ELR (cell line): ENCODE measurements around the gene TRPT1.

Experiments used
- DNase-seq: peaks from one replicate; pipeline ENCODE4 v3.0.0-alpha.2; 2015; ENCODE audit warnings: low read depth

The TRPT1 gene

DNA sequence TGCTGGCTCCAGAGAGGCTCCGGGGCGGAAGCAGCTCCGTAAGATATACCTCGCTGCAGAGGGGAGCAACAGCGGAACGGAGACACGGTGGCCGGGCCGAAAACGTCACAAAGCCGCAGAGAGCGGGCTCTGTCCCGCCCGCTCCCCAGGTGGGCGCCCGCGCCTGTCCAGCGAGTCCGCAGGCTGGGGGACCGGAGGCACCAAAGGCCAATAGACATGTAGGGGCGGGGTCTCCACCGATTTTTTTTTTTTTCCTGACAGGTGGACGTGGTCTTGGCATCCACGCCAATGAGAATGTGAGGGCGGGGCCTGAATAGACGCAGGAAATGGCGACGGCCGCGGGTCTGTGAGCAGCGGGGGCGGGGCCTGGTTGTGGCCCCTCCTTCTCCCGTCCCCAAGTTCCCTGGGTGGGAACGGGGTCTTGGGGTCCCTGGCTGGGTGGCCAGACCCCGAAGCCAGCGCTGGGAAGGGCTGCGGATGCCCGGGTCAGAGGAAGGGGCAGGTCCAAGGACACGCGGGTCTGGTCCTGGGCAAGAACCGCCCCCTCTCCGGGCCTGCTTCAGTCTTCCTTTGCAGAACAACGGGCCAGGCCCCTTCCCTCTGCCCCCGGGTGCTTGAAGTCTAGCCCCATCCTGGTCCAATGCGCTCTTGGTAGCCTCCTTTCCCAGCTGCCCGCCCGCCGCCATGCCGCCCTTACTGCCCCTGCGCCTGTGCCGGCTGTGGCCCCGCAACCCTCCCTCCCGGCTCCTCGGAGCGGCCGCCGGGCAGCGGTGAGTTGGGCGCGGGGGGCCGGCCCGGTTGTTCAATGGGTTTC is 4.4 kb upstream of the TRPT1 start, which contains the start of gene DNAJC4:
TSS of gene DNAJC4 (plus strand) at position 378 of the 814 bp plus-strand sequence. CDS start at position 685, 307 bp downstream.
- DNase-seq: peak; percentile 92

GRCh38 chr11:64229744-64230170 is 3.8 kb upstream of the TRPT1 start:
- no peak for DNase-seq

DNA sequence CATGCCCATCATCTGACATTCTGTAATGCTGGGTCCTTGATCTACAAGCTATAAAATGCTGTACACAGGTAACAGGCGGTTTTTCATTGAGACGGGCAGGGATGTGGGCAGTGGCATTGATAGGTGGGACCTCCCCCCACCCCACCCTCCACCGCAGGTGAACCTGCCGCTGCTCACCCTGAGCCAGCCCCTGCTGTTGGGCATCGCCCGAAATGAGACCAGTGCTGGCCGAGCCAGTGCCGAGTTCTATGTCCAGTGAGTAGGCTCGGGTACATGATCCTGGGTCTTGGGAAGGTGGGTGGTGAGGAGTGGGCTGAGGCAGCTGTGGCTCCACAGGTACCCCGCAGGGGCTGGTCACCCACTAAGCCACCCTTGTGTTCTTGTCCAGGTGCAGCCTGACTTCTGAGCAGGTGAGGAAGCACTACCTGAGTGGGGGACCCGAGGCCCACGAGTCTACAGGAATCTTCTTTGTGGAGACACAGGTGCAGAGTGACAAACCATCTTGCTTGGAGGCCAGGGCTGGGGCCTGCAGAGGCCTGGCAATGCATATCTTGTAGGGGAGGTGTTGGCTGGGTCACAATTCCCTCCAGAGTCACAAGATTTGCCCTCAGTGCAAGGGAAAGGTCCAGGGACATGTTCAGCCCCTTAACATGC is 3.2 kb upstream of the TRPT1 start:
- no peak for DNase-seq

- no peak for DNase-seq
These were observed 1.5 kb upstream of the TRPT1 start for GRCh38 chr11:64227405-64227956.

- peak; percentile 30 for DNase-seq
These were observed 593 bp upstream of the TRPT1 start for GRCh38 chr11:64226507-64227051.

GRCh38 chr11:64224891-64225607 is 937 bp downstream of the TRPT1 start:
- DNase-seq: peak; percentile 22

DNA sequence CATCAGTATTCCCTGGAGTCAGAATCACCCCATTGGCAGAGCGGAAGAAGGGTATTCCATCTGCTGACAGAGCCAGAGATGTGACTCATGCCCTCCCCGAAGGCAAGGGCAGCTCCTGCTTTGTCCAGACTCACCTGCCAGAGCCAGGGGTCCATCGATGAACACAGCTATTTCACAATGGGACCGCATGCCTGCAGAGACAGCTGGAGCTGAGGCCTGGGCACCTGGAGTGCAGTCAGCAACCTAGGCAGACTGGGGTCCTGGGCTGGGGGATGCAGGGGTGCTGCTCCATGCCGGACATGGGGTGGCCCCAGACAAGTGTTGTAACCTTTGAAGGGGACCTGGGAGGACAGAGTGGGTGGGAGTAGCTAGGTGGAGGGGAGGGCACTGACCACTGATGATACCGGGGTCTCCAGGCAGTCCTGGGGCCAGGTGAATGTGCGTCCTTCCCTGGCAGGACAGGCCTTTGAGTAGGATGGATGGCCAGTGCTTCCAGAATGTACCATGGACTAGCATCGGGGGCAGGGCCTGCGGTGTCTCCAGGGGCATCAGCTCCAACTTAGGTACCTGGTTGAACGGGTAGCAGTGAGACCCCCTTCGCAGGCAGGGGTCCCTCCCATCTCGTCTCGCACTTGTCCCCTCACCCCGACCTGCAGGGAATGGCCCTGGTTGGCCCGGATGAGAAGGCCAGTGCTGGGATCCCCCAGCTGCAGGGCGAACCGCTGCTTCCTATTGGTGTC is 1.7 kb downstream of the TRPT1 start:
- DNase-seq: peak; percentile 60

DNA sequence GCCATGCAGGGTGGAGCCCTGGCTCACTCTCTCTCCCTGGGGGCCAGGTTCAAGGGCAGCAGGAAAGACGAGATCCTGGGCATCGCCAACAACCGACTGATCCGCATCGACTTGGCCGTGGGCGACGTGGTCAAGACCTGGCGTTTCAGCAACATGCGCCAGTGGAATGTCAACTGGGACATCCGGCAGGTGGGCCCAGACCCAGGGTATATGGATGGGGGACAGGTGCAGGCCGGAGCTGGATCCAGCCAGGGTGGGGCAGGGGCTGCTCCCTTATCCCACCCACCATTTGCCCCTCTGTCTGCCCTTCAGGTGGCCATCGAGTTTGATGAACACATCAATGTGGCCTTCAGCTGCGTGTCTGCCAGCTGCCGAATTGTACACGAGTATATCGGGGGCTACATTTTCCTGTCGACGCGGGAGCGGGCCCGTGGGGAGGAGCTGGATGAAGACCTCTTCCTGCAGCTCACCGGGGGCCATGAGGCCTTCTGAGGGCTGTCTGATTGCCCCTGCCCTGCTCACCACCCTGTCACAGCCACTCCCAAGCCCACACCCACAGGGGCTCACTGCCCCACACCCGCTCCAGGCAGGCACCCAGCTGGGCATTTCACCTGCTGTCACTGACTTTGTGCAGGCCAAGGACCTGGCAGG is 2.9 kb downstream of the TRPT1 start:
- DNase-seq: no peak

- no peak for DNase-seq
These were observed 3.4 kb downstream of the TRPT1 start for GRCh38 chr11:64222651-64223000.

GRCh38 chr11:64220798-64221197 is 5.2 kb downstream of the TRPT1 start:
- no peak for DNase-seq

DNA sequence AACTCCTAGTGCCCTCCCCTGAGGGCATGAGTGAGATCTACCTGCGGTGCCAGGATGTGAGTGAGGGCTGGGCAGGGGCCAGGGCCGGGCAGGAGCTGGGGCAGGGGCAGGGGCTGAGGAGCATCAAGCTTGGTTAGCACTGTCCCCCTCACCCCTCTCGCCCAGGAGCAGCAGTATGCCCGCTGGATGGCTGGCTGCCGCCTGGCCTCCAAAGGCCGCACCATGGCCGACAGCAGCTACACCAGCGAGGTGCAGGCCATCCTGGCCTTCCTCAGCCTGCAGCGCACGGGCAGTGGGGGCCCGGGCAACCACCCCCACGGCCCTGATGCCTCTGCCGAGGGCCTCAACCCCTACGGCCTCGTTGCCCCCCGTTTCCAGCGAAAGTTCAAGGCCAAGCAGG is 5.7 kb downstream of the TRPT1 start:
- DNase-seq: no peak

DNA sequence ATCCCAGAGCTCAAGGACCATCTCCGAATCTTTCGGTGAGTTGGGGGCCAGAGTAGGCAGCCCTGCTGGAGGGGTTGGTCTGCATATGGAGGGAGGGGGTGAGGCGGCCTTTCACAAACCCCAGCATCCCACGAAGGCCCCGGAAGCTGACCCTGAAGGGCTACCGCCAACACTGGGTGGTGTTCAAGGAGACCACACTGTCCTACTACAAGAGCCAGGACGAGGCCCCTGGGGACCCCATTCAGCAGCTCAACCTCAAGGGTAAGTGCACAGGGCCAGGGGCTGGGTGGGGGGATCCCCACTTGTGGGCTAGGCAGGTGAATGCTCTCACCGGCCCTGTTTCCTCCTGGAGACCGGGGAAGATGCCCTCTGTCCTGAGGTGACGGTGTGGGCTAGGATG is 6.2 kb downstream of the TRPT1 start:
- no peak for DNase-seq

- DNase-seq: no peak
These were observed 6.7 kb downstream of the TRPT1 start for GRCh38 chr11:64219354-64219684.

DNA sequence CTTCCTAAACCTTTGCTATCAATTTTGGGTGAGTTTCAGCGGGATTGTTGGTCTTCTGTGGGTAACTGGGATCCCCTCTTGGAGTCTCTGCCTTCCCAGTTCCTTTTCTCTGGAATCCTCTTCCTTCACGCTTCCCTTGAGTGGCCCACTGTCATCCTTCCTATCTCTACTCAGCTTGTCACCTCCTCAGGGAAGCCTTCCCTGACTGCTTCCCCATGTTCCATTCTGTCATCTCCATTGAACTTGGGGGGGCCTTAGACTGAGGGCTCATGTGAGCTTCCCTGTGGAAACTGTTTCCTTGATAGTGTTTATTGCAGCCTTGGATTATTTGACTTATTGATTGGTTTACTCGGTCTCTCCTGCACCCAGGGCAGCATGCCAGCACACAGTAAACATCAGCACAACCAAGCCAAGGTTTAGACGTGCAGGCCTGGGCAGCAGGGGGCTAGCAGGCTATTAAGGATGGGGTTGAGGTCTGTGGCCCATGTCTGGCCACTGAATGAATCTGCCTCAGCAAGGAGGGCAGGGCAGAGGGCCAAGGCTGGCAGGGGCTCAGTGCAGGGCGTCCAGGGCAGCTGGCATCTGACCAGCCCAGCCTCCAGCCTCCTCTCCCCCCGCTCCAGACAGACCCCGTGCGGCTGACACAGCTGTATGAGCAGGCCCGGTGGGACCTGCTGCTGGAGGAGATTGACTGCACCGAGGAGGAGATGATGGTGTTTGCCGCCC is 7.2 kb downstream of the TRPT1 start:
- no peak for DNase-seq

GRCh38 chr11:64216879-64217278 is 9.1 kb downstream of the TRPT1 start:
- DNase-seq: no peak

GRCh38 chr11:64211181-64211872 is 14.7 kb downstream of the TRPT1 start:
- DNase-seq: no peak

GRCh38 chr11:64210301-64211020 is 15.5 kb downstream of the TRPT1 start:
- DNase-seq: no peak

GRCh38 chr11:64209563-64209843 is 16.5 kb downstream of the TRPT1 start:
- no peak for DNase-seq

GRCh38 chr11:64208796-64209562 is 17.0 kb downstream of the TRPT1 start:
- DNase-seq: no peak
